Nephron (organoid): ENCODE data around the gene NEAT1.

Experiments
- H3K27ac Mint-ChIP-seq, 3 experiments: 2 replicates each; pipeline ENCODE4 v1.8.0; 2020; ENCODE audit warnings: mixed read lengths in 3 of 3, mild to moderate bottlenecking in 2 of 3, moderate library complexity in 1 of 3
- H3K27me3 Mint-ChIP-seq: 2 replicates; pipeline ENCODE4 v1.8.0; 2021; ENCODE audit warnings: low read depth, mild to moderate bottlenecking, moderate library complexity, mixed read lengths
- H3K36me3 Mint-ChIP-seq: 2 replicates; pipeline ENCODE4 v1.8.0; 2020; ENCODE audit warnings: low read depth, mixed read lengths
- H3K4me1 Mint-ChIP-seq: 2 replicates; pipeline ENCODE4 v1.8.0; 2020; ENCODE audit warnings: mixed read lengths
- H3K4me3 Mint-ChIP-seq, 3 experiments: 2 replicates each; pipeline ENCODE4 v1.8.0; 2020; ENCODE audit warnings: mild to moderate bottlenecking in 3 of 3, mixed read lengths in 3 of 3, moderate library complexity in 2 of 3
- H3K9me3 Mint-ChIP-seq: 2 replicates; pipeline ENCODE4 v1.8.0; 2020; ENCODE audit warnings: mixed read lengths
- CTCF ChIP-seq, 3 experiments: fragments of 200-600 bp; sonication (generic); IDR thresholded peaks; one replicate each; pipeline ENCODE4 v1.5.0; 2021; ENCODE audit warnings: antibody characterized with exemption in 3 of 3; ENCODE audit not compliant: unreplicated experiment in 3 of 3

The NEAT1 gene

GRCh38 chr11:65381716-65382032, 40.9 kb upstream of the NEAT1 start:
- TF ChIP-seq CTCF (IDR thresholded peaks at IDR 0.05; ENCODE audit: unreplicated experiment in 3 of 3), result no peak
- Mint-ChIP-seq H3K36me3 (no peaks in the 10 kb centered on the region), H3K27ac (peak overlapping the region; percentile 93 to 97 (median 95)), H3K4me3 (peak overlapping the region; percentile 68 to 78 (median 76)), H3K9me3 (no peaks in the 10 kb centered on the region), H3K27me3 (no peaks in the 10 kb centered on the region), H3K4me1 (peaks cover 35% of the 10 kb centered on the region)

GRCh38 chr11:65382033-65382803, 40.4 kb upstream of the NEAT1 start, which contains the start of gene SLC25A45:
Gene SLC25A45, minus strand, starts transcription at chr11:65382646. Its CDS starts 695 bp downstream, at chr11:65381951.
- Mint-ChIP-seq H3K36me3 (no peaks in the 10 kb centered on the region), H3K27ac (peak within 1 kb of the TSS; percentile 93 to 97 (median 95)), H3K4me1 (peaks cover 35% of the 10 kb centered on the region), H3K4me3 (peak within 1 kb of the TSS; percentile 72 to 78 (median 76)), H3K27me3 (no peaks in the 10 kb centered on the region), H3K9me3 (no peaks in the 10 kb centered on the region)
- TF ChIP-seq CTCF (IDR thresholded peaks at IDR 0.05; ENCODE audit: unreplicated experiment in 3 of 3), result peak; percentile 66 to 73 (median 67)

GRCh38 chr11:65382804-65383368, 39.7 kb upstream of the NEAT1 start:
- H3K36me3 Mint-ChIP-seq, result no peaks in the 10 kb centered on the region
- peaks cover 35% of the 10 kb centered on the region for H3K4me1 Mint-ChIP-seq
- peak overlapping the region; percentile 93 to 97 (median 95) for H3K27ac Mint-ChIP-seq
- no peak for TF ChIP-seq CTCF (IDR thresholded peaks at IDR 0.05; ENCODE audit: unreplicated experiment in 3 of 3)
- H3K4me3 Mint-ChIP-seq, result peak overlapping the region; percentile 72 to 78 (median 76)
- H3K27me3 Mint-ChIP-seq, result no peaks in the 10 kb centered on the region
- H3K9me3 Mint-ChIP-seq, result no peaks in the 10 kb centered on the region

- peaks cover 39% of the 10 kb centered on the region for H3K4me1 Mint-ChIP-seq
- H3K36me3 Mint-ChIP-seq, result no peaks in the 10 kb centered on the region
- TF ChIP-seq CTCF (IDR thresholded peaks at IDR 0.05; ENCODE audit: unreplicated experiment in 3 of 3), result no peak
- peak overlapping the region; percentile 93 to 97 (median 95) for H3K27ac Mint-ChIP-seq
- no peaks in the 10 kb centered on the region for H3K27me3 Mint-ChIP-seq
- H3K9me3 Mint-ChIP-seq, result no peaks in the 10 kb centered on the region
- peak overlapping the region in 2 of 3 experiments; percentile 47 to 59 for H3K4me3 Mint-ChIP-seq
Measured at GRCh38 chr11:65383778-65384177, 38.8 kb upstream of the NEAT1 start.

GRCh38 chr11:65384301-65384889, 38.2 kb upstream of the NEAT1 start:
- no peak for TF ChIP-seq CTCF (IDR thresholded peaks at IDR 0.05; ENCODE audit: unreplicated experiment in 3 of 3)
- H3K4me1 Mint-ChIP-seq, result peaks cover 42% of the 10 kb centered on the region
- H3K4me3 Mint-ChIP-seq, result peak overlapping the region; percentile 9 to 59 (median 47)
- H3K36me3 Mint-ChIP-seq, result no peaks in the 10 kb centered on the region
- peak overlapping the region; percentile 93 to 97 (median 95) for H3K27ac Mint-ChIP-seq
- H3K27me3 Mint-ChIP-seq, result no peaks in the 10 kb centered on the region
- no peaks in the 10 kb centered on the region for H3K9me3 Mint-ChIP-seq
